GM08714 (cell line): ENCODE data around the gene UHMK1.
A peak's percentile ranks its signal among the peaks of the same experiment; 100 is the strongest.
"Not testable (repeated sequence)": the region's sequence is repeated elsewhere in the genome, so short reads cannot be mapped to it uniquely, and the experiment has no call there.

ENCODE experiments used
- H3K4me3 ChIP-seq: fragments of 200-500 bp; sonication (Bioruptor generic); 2 replicates; pipeline ENCODE4 v1.5.1; 2014; ENCODE audit warnings: mild to moderate bottlenecking, low read length, inconsistent platforms
- ZNF274 ChIP-seq: IDR thresholded peaks from 2 replicates; pipeline ENCODE4 v1.6.1; 2012; ENCODE audit warnings: mild to moderate bottlenecking, low read depth, low read length

Gene UHMK1

DNA sequence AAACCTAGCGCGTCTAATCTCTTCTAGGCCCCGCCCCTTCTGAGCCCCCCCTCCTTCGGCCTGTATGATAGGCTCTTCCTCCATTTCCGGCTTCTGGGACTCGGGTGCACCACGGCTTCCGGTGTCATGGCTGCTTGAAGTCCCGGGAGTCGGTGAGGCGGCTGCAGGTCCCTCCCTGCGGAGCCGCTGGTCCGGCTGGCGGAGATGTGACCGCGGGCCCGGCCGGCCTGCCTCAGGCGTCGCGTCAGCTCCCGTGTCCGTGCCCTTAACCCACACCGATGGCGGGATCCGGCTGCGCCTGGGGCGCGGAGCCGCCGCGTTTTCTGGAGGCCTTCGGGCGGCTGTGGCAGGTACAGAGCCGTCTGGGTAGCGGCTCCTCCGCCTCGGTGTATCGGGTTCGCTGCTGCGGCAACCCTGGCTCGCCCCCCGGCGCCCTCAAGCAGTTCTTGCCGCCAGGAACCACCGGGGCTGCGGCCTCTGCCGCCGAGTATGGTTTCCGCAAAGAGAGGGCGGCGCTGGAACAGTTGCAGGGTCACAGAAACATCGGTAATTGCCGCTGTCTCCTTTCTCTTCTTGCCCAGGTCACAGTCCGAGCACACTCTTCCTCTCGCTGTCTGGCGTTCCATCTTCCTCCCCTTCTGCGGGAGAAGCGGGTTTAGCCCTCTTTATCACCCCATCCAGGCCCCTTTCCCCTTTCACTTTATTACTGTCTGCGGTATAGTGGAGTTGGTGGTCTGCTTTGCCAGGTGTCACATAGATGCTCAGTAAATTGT, at the start of gene UHMK1:
Gene UHMK1 (plus strand): TSS at position 96 of the 773 bp plus-strand sequence. CDS start 183 bp downstream, at position 279.
- no peak for TF ChIP-seq ZNF274
- H3K4me3 ChIP-seq: peak within 1 kb of the TSS; percentile 96

DNA sequence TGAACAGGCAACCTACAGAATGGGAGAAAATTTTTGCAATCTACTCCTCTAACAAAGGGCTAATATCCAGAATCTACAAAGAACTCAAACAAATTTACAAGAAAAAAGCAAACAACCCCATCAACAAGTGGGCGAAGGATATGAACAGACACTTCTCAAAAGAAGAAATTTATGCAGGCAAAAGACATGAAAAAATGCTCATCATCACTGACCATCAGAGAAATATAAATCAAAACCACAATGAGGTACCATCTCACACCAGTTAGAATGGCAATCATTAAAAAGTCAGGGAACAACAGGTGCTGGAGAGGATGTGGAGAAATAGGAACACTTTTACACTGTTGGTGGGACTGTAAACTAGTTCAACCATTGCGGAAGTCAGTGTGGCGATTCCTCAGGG, 43.3 kb upstream of the UHMK1 start:
- not testable (repeated sequence) for H3K4me3 ChIP-seq

DNA sequence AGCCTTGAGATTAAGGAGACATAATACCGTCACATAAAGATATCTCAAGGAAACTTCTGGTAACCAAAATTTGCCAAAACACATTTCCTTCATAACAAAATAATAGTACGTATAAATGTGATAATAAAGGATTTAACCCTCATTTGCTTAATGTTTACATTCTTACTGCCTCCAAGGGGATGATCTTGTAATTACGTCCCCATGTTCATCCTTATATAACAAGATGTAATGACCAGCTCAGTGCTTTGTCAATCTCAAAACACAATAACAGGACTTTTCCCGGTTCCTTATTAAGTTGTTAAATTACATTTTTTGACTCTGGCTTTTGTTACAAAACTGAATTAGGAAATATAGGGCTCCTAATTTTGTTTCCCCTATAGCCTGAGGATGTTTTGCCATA, 41.3 kb upstream of the UHMK1 start:
- TF ChIP-seq ZNF274: no peak
- no peak overlapping the region for H3K4me3 ChIP-seq

DNA sequence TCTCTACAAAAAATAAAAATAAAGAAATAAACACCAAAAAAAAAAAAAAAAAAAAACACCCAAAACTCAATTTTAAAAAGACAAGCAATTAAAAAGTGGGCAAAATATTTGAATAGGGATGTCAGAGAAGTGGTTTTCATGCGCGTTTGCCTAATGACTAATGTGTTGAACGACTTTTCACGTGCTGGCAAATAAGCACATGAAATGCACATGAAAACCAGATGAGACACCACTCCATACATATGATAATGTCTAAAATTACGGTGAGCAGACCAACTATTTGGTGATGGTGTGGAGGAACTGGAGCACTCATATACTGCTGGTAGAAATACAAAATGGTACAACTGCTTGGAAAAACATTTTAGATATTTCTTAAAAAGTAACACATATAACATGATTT, 39.4 kb upstream of the UHMK1 start:
- no peak overlapping the region for H3K4me3 ChIP-seq

DNA sequence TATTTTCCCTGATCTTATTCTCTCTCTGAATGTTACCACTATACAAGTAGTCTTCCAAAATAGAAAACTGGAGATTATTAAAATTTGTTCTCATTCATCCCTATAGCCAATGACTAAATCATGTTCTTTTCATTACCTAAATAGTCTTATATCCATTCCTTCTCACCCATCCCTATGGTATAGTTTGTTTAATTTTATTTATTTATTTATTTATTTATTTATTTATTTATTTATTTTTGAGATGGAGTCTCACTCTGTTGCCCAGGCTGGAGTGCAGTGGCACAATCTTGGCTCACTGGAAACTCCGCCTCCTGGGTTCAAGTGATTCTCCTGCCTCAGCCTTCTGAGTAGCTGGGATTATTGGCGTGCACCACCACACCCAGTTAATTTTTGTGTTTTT, 35.2 kb upstream of the UHMK1 start:
- H3K4me3 ChIP-seq: not testable (repeated sequence)

More for the DNA sequence above, 39.4 kb upstream of the UHMK1 start:
- no peak for TF ChIP-seq ZNF274

GRCh38 chr1:162463021-162463420, 34.6 kb upstream of the UHMK1 start:
- TF ChIP-seq ZNF274: no peak
- H3K4me3 ChIP-seq: no peak overlapping the region

DNA sequence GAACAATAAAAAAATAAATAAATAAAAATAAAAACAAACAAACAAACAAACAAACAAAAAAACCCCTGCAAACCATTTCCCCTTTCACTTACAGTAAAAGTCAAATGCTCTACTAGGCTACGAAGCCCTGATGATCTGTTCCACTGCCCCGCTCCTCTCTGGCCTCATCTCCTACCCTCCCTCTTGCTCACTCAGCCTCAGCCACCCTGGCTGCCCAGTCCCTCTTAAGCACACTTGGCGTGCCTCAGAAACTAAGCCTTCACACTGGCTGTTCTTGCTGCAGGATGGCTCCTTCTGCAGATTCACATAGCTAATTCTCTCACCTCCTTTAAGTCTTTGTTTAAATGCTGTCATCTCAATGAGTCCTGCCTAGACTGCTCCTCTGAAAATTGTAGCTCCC, 30.8 kb upstream of the UHMK1 start:
- H3K4me3 ChIP-seq: no peak overlapping the region
- no peak for TF ChIP-seq ZNF274

DNA sequence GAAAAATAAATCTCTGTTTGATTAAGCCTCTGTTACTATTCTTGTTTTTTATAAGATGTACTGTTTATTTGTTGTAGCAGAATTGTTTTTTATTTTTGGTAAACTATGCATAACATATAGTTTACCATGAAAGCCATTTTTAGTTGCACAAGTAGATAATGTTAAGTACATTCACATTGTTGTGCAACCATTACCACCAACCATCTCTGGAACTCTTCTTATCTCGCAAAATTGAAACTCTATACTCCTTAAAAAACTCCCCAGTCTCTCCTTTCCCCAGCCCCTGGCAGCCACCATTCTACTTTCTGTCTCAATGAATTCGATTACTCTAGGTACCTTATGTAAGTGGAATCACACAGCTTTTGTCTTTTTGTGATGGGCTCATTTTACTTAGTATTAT, 27.4 kb upstream of the UHMK1 start:
- TF ChIP-seq ZNF274: no peak
- no peak overlapping the region for H3K4me3 ChIP-seq

DNA sequence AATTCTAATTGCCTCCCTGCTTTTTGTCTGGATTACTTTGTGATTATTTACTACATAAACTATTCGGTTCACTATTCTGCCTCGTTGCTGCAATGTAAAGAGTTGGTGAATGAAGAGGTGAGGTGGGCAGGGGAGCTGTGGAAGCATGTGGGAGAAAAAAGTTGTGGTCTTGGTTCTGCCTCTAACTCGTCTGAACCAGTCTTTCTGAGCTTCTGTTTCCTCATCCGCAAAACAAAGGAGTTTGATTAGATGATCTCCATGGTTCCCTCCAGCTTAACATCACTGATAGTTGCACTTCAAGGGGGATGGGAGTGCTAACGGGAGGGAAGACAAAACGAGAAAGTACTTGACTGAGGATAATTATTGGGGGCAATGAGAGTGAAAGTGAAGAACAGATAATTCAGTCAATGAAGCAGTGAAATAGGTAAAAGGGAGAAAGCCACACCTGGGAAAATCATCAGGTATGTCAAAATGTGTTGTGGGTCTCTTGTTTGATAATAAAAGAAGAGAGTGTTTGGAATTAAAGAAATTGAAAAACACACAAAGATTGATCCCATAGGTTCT, 26.2 kb upstream of the UHMK1 start:
- no peak overlapping the region for H3K4me3 ChIP-seq
- TF ChIP-seq ZNF274: no peak

GRCh38 chr1:162475089-162475488, 22.5 kb upstream of the UHMK1 start:
- no peak for TF ChIP-seq ZNF274
- no peak overlapping the region for H3K4me3 ChIP-seq

- no peak for TF ChIP-seq ZNF274
- H3K4me3 ChIP-seq: no peak overlapping the region
These were observed 22.0 kb upstream of the UHMK1 start for GRCh38 chr1:162475539-162476185.

- no peak for TF ChIP-seq ZNF274
- no peak overlapping the region for H3K4me3 ChIP-seq
These were observed 21.0 kb upstream of the UHMK1 start for GRCh38 chr1:162476620-162477019.

DNA sequence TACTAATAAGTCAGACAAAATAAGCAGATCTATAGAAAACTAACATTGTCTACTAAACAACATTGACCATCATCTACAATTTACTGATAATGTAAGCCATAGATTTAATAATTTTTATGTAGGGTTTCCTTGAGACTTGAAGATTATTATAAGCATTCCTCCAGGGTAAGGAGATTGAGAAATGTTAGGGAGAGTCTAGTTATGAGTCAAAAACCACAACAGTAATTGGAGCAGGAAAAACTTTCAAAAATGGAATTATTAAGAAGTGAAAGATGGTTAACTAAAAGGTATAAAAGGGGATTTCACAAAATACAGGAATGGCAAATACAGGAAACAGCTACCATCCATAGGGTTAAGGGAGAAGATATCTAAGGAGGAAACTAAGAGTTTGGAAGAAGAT, 12.4 kb upstream of the UHMK1 start:
- TF ChIP-seq ZNF274: no peak
- no peak overlapping the region for H3K4me3 ChIP-seq

DNA sequence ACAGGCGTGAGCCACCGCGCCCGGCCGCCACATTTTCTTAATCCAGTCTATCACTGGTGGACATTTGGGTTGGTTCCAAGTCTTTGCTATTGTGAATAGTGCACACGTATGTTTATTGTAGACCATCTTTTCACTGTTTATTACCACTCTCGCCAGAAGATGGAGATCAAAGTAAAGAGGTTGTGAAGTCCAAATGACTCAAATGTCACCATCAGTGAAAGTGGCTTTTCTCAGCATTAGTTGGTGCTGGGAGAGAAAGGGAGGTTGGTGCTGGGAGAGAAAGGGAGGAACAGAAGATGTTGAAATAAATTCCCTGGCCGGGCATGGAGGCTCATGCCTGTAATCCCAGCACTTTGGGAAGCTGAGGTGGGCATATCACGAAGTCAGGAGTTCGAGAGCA, 10.4 kb upstream of the UHMK1 start:
- H3K4me3 ChIP-seq: no peak overlapping the region
- TF ChIP-seq ZNF274: no peak

- TF ChIP-seq ZNF274: no peak
These were observed 9.4 kb upstream of the UHMK1 start for GRCh38 chr1:162488219-162488618.

GRCh38 chr1:162495531-162496233, 1.9 kb upstream of the UHMK1 start:
- not testable (repeated sequence) for H3K4me3 ChIP-seq

More at GRCh38 chr1:162488219-162488618, 9.4 kb upstream of the UHMK1 start:
- H3K4me3 ChIP-seq: no peak overlapping the region
